PC-9 (cell line): ENCODE results near the gene MGAT1. TPM values are rescaled to one million over a fixed set of nuclear protein-coding genes. Genes with fewer than 3 reads are reported as not detected.

Source experiments
- BruUV-seq: library from RNA; stranded (reverse); fragments of 400-500 nt; replicated peaks from 2 replicates; lab custom pipeline; 2021; lab: Mats Ljungman, UMichigan
- CTCF ChIA-PET: fragments of 300-600 bp; sonication (Branson Sonifier 250); formaldehyde crosslinking; loops from one replicate; lab custom pipeline; 2022; ENCODE audit warnings: antibody characterized with exemption; lab: Charles Lee
- POLR2A ChIA-PET: fragments of 300-600 bp; sonication (Branson Sonifier 250); formaldehyde crosslinking; loops from one replicate; lab custom pipeline; 2022; ENCODE audit warnings: antibody characterized with exemption; ENCODE audit not compliant: unreplicated experiment; lab: Charles Lee
- DNase-seq, 2 experiments: peaks; one replicate each; pipeline versions ENCODE4 v3.0.0 to v3.0.0-alpha.2; 2015 to 2022; ENCODE audit warnings: mixed read lengths in 1 of 2
- H2AFZ ChIP-seq: fragments of 200-600 bp; sonication (generic); 2 replicates; pipeline ENCODE4 v1.8.1; 2017; ENCODE audit warnings: antibody characterized with exemption
- H3F3A ChIP-seq: fragments of 200-600 bp; sonication (generic); 2 replicates; pipeline ENCODE4 v1.8.1; 2017; ENCODE audit warnings: antibody characterized with exemption, mild to moderate bottlenecking, low read depth; ENCODE audit not compliant: insufficient read depth
- H3K27ac ChIP-seq: fragments of 200-600 bp; sonication (generic); 2 replicates; pipeline ENCODE4 v1.6.1; 2016; ENCODE audit warnings: mixed run types
- H3K27me3 ChIP-seq: fragments of 200-600 bp; sonication (generic); 2 replicates; pipeline ENCODE4 v1.6.1; 2016; ENCODE audit warnings: low read depth, mixed run types; ENCODE audit not compliant: insufficient read depth
- H3K36me3 ChIP-seq: fragments of 200-600 bp; sonication (generic); 2 replicates; pipeline ENCODE4 v1.6.1; 2016; ENCODE audit warnings: low read depth, mixed run types
- H3K4me1 ChIP-seq: fragments of 200-600 bp; sonication (generic); replicated peaks from 2 replicates; pipeline ENCODE4 v1.6.1; 2016; ENCODE audit warnings: mixed run types; ENCODE audit not compliant: insufficient read depth
- H3K4me2 ChIP-seq: fragments of 200-600 bp; sonication (generic); 2 replicates; pipeline ENCODE4 v1.6.1; 2017; ENCODE audit warnings: mixed run types
- H3K4me3 ChIP-seq: fragments of 200-600 bp; sonication (generic); 2 replicates; pipeline ENCODE4 v1.6.1; 2016; ENCODE audit warnings: mixed run types
- H3K79me2 ChIP-seq: fragments of 200-600 bp; sonication (generic); 2 replicates; pipeline ENCODE4 v1.6.1; 2017; ENCODE audit warnings: low read depth, mixed run types
- H3K9me2 ChIP-seq: fragments of 200-600 bp; sonication (generic); 2 replicates; pipeline ENCODE4 v1.8.1; 2017; ENCODE audit warnings: mild to moderate bottlenecking; ENCODE audit not compliant: insufficient read depth
- H3K9me3 ChIP-seq: fragments of 200-600 bp; sonication (generic); 2 replicates; pipeline ENCODE4 v1.8.1; 2016; ENCODE audit warnings: low read depth; ENCODE audit not compliant: insufficient read depth
- H4K20me1 ChIP-seq: fragments of 200-600 bp; sonication (generic); 2 replicates; pipeline ENCODE4 v1.8.1; 2017; ENCODE audit not compliant: insufficient read depth
- EZH2 ChIP-seq: fragments of 200-600 bp; sonication (generic); IDR thresholded peaks from 2 replicates; pipeline ENCODE4 v1.8.0; 2017; ENCODE audit warnings: antibody characterized with exemption, low read depth
- intact Hi-C: fragments of 100-400 bp; cut with micrococcal nuclease; formaldehyde crosslinking; loops from one replicate; pipeline ENCODE4 v1.10.0; 2022; ENCODE audit not compliant: unreplicated experiment
- total RNA-seq: library from RNA; stranded (reverse); gene quantifications from 2 replicates; pipeline ENCODE4 v1.2.3, GENCODE V29; 2021
- TF ChIP-seq, protein P1 (sequence below): fragments of 200-600 bp; sonication (generic); conservative IDR thresholded peaks from 2 replicates; pipeline ENCODE4 v1.6.1; 2017; ENCODE audit warnings: mixed run types, antibody characterized with exemption, mild to moderate bottlenecking, moderate library complexity

Gene MGAT1
- total RNA-seq, 1 experiment from 2014 or later, result 103 TPM

DNA sequence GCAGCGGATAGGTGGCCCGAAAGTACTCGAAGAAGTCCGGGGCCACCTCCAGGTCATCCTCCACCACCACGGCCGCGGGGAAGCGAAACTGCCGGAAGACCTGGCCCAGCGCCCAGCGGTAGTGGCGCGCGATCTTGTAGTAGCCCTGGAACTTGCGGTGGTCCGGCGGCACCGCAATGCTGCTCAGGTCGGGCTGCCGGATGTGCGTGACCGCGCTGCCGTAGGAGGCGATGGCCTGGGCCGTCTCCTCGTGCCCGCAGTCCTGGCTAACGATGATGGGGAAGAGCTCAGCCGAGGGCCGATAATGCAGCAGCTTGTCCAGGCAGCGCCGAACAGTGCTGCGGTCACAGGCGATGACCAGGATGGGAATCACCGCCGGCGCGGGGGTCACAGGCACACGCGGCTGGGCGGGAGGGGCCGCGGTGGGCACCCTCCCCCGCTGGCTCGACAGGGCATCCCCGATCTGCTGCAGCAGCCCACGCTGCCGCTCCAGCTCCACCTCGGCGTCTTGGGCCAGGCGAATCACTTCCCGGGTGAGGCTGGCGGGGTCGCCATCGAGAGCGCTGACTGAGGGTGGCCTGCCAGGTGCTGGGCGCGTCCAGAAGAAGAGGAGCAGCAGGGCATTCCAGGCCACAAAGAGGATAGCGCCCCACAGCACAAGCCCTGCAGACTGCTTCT lies 10.2 kb downstream of the MGAT1 start:
- Histone ChIP-seq H3K9me3 (no peaks in the 10 kb centered on the region), H3F3A (no peaks in the 10 kb centered on the region), H3K4me2 (no peak overlapping the region), H2AFZ (no peak overlapping the region), H3K4me3 (no peak overlapping the region), H3K4me1 (no peaks in the 10 kb centered on the region), H3K9me2 (no peaks in the 10 kb centered on the region), H3K27ac (no peak overlapping the region), H3K27me3 (no peaks in the 10 kb centered on the region), H3K79me2 (peaks cover 33% of the 10 kb centered on the region), H3K36me3 (peaks cover 4% of the 10 kb centered on the region; the same call in 1 of the 2 replicates), H4K20me1 (peaks cover 30% of the 10 kb centered on the region)
- ChIA-PET CTCF (no interaction called here), POLR2A (no interaction called here)
- intact Hi-C loops, result no loop called here
- BruUV-seq, result no TSS peak
- no peak for DNase-seq
- no peak for TF ChIP-seq EZH2
- TF ChIP-seq, protein P1, sequence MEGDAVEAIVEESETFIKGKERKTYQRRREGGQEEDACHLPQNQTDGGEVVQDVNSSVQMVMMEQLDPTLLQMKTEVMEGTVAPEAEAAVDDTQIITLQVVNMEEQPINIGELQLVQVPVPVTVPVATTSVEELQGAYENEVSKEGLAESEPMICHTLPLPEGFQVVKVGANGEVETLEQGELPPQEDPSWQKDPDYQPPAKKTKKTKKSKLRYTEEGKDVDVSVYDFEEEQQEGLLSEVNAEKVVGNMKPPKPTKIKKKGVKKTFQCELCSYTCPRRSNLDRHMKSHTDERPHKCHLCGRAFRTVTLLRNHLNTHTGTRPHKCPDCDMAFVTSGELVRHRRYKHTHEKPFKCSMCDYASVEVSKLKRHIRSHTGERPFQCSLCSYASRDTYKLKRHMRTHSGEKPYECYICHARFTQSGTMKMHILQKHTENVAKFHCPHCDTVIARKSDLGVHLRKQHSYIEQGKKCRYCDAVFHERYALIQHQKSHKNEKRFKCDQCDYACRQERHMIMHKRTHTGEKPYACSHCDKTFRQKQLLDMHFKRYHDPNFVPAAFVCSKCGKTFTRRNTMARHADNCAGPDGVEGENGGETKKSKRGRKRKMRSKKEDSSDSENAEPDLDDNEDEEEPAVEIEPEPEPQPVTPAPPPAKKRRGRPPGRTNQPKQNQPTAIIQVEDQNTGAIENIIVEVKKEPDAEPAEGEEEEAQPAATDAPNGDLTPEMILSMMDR, result no peak

- no peaks in the 10 kb centered on the region for H3K9me3 ChIP-seq
- ChIA-PET POLR2A (no interaction called here), CTCF (interaction anchor here (0.6 kb wide), 1 partner anchor 314 kb away, joined by 4 read pairs; no protein-coding TSS in a partner anchor)
- H3K4me1 ChIP-seq, result no peaks in the 10 kb centered on the region
- no peak overlapping the region for H3K4me2 ChIP-seq
- H3K36me3 ChIP-seq, result peaks cover 4% of the 10 kb centered on the region; the same call in 1 of the 2 replicates
- peaks cover 26% of the 10 kb centered on the region for H4K20me1 ChIP-seq
- no peak for DNase-seq
- H3K27me3 ChIP-seq, result no peaks in the 10 kb centered on the region
- BruUV-seq, result no TSS peak
- no peak overlapping the region for H2AFZ ChIP-seq
- no peak overlapping the region for H3K27ac ChIP-seq
- no peaks in the 10 kb centered on the region for H3K9me2 ChIP-seq
- peaks cover 5% of the 10 kb centered on the region; the same call in 1 of the 2 replicates for H3F3A ChIP-seq
- no peak overlapping the region for H3K4me3 ChIP-seq
- intact Hi-C loops, result no loop called here
- peaks cover 27% of the 10 kb centered on the region for H3K79me2 ChIP-seq
- no peak for TF ChIP-seq EZH2
- TF ChIP-seq, protein P1, result no peak
Measured at GRCh38 chr5:180791611-180792213, 10.9 kb downstream of the MGAT1 start.

DNA sequence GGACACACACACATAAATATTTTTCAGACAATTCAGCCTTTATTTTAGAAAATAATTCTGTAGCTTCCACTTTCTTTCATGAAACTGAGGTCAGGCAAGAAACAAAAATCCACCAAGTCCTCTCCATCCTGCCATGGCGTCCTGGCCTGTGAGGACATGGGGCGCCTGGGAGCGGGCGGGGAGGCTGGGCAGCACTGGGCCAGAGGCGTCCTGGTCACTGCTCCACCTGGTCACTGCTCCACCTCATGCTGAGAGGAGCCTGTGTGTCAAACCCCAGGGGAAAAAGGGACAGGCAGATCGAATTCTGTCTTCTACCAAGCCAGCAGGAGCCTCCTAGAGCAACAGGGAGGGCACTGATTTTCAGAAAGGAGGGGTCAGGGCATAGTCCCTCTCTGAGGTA lies 12.1 kb downstream of the MGAT1 start:
- peaks cover 17% of the 10 kb centered on the region for H3K79me2 ChIP-seq
- CTCF ChIA-PET, result no interaction called here
- no peak overlapping the region for H3K4me2 ChIP-seq
- no peaks in the 10 kb centered on the region for H3K9me3 ChIP-seq
- no TSS peak for BruUV-seq
- H3K9me2 ChIP-seq, result no peaks in the 10 kb centered on the region
- H3K27me3 ChIP-seq, result no peaks in the 10 kb centered on the region
- H3F3A ChIP-seq, result peaks cover 9% of the 10 kb centered on the region; the same call in 1 of the 2 replicates
- peaks cover 16% of the 10 kb centered on the region for H4K20me1 ChIP-seq
- no peak for DNase-seq
- TF ChIP-seq, protein P1, result no peak
- TF ChIP-seq EZH2, result no peak
- no peak overlapping the region for H2AFZ ChIP-seq
- H3K4me1 ChIP-seq, result peaks cover 11% of the 10 kb centered on the region
- POLR2A ChIA-PET, result no interaction called here
- intact Hi-C loops, result no loop called here
- no peaks in the 10 kb centered on the region; the same call in 1 of the 2 replicates for H3K36me3 ChIP-seq
- H3K27ac ChIP-seq, result no peak overlapping the region
- no peak overlapping the region for H3K4me3 ChIP-seq
